Measurements from ENCODE around the gene TCEANC. TPM values are rescaled to one million over a fixed set of nuclear protein-coding genes. Genes with fewer than 3 reads are reported as not detected.

TCEANC gene
- polyA plus RNA-seq, 2 of the 4 experiments (the other 2 are of a cell fraction): 0.81 to 2.7 TPM

DNA sequence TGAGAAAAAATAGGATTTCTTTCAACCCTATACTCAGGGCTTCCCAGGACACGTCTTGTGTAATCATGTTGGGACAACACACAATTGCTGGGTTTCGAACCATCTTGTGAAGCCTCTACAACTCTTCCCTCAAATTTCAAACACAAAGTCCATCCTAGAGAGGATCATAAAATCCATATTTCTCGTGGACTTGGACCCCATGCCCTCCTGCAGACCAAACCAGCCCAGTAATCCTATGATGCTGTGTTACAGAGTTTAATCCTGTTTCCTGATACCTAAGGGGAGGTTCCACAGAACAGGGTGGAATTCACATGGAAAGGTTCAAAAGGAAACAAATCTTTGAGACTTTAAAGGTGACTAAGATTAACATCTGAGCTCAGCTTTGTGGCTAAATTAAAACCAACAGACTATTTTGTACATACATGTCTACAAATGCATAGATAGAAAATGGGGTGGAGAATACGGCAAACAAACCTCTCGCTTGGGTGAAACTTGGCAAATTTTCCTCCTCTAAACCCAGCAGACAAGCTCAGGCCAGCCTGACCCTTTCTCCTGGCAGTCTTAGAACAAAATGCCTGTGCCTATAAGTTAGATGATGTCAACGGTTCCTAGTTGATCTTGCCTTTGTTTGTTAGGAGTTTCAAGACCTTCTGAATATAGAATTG is 45.5 kb upstream of the TCEANC start:
- POLR2A ChIA-PET: no interaction called here
- Histone ChIP-seq H3K9me3 (no peaks in the 10 kb centered on the region), H3K4me3 (no peak overlapping the region), H3K4me2 (no peak overlapping the region), H3K27ac (no peak overlapping the region), H3K4me1 (no peaks in the 10 kb centered on the region)
- CTCF ChIA-PET: interaction anchor here (1.0 to 1.8 kb wide), 3 partner anchors 38 to 100 kb away, joined by 3 to 7 read pairs (median 4); no protein-coding TSS in a partner anchor
- TF ChIP-seq, protein P1, sequence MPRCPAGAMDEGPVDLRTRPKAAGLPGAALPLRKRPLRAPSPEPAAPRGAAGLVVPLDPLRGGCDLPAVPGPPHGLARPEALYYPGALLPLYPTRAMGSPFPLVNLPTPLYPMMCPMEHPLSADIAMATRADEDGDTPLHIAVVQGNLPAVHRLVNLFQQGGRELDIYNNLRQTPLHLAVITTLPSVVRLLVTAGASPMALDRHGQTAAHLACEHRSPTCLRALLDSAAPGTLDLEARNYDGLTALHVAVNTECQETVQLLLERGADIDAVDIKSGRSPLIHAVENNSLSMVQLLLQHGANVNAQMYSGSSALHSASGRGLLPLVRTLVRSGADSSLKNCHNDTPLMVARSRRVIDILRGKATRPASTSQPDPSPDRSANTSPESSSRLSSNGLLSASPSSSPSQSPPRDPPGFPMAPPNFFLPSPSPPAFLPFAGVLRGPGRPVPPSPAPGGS (IDR thresholded peaks at IDR 0.05): no peak
- no peak for TF ChIP-seq MYC (IDR thresholded peaks at IDR 0.05; ENCODE audit: borderline replicate concordance, low read length)
- no peak for TF ChIP-seq ZC3H11A (IDR thresholded peaks at IDR 0.05)
- TF ChIP-seq, protein P2, sequence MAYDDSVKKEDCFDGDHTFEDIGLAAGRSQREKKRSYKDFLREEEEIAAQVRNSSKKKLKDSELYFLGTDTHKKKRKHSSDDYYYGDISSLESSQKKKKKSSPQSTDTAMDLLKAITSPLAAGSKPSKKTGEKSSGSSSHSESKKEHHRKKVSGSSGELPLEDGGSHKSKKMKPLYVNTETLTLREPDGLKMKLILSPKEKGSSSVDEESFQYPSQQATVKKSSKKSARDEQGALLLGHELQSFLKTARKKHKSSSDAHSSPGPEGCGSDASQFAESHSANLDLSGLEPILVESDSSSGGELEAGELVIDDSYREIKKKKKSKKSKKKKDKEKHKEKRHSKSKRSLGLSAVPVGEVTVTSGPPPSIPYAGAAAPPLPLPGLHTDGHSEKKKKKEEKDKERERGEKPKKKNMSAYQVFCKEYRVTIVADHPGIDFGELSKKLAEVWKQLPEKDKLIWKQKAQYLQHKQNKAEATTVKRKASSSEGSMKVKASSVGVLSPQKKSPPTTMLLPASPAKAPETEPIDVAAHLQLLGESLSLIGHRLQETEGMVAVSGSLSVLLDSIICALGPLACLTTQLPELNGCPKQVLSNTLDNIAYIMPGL (CRISPR knock-in tag; IDR thresholded peaks at IDR 0.05; ENCODE audit: borderline replicate concordance): no peak
- TF ChIP-seq, protein P3, sequence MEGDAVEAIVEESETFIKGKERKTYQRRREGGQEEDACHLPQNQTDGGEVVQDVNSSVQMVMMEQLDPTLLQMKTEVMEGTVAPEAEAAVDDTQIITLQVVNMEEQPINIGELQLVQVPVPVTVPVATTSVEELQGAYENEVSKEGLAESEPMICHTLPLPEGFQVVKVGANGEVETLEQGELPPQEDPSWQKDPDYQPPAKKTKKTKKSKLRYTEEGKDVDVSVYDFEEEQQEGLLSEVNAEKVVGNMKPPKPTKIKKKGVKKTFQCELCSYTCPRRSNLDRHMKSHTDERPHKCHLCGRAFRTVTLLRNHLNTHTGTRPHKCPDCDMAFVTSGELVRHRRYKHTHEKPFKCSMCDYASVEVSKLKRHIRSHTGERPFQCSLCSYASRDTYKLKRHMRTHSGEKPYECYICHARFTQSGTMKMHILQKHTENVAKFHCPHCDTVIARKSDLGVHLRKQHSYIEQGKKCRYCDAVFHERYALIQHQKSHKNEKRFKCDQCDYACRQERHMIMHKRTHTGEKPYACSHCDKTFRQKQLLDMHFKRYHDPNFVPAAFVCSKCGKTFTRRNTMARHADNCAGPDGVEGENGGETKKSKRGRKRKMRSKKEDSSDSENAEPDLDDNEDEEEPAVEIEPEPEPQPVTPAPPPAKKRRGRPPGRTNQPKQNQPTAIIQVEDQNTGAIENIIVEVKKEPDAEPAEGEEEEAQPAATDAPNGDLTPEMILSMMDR (IDR thresholded peaks at IDR 0.05): no peak
- TF ChIP-seq, protein P4, sequence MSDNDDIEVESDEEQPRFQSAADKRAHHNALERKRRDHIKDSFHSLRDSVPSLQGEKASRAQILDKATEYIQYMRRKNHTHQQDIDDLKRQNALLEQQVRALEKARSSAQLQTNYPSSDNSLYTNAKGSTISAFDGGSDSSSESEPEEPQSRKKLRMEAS (IDR thresholded peaks at IDR 0.05): no peak
- TF ChIP-seq RAD21 (conservative IDR thresholded peaks at IDR 0.05 in 1 of 2, IDR thresholded peaks at IDR 0.05 in 1 of 2): no peak
- TF ChIP-seq, protein P5, sequence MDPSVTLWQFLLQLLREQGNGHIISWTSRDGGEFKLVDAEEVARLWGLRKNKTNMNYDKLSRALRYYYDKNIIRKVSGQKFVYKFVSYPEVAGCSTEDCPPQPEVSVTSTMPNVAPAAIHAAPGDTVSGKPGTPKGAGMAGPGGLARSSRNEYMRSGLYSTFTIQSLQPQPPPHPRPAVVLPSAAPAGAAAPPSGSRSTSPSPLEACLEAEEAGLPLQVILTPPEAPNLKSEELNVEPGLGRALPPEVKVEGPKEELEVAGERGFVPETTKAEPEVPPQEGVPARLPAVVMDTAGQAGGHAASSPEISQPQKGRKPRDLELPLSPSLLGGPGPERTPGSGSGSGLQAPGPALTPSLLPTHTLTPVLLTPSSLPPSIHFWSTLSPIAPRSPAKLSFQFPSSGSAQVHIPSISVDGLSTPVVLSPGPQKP (IDR thresholded peaks at IDR 0.05; ENCODE audit: low read depth, low read length): no peak
- TF ChIP-seq, protein P6, sequence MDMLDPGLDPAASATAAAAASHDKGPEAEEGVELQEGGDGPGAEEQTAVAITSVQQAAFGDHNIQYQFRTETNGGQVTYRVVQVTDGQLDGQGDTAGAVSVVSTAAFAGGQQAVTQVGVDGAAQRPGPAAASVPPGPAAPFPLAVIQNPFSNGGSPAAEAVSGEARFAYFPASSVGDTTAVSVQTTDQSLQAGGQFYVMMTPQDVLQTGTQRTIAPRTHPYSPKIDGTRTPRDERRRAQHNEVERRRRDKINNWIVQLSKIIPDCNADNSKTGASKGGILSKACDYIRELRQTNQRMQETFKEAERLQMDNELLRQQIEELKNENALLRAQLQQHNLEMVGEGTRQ (IDR thresholded peaks at IDR 0.05): no peak
- TF ChIP-seq, protein P7, sequence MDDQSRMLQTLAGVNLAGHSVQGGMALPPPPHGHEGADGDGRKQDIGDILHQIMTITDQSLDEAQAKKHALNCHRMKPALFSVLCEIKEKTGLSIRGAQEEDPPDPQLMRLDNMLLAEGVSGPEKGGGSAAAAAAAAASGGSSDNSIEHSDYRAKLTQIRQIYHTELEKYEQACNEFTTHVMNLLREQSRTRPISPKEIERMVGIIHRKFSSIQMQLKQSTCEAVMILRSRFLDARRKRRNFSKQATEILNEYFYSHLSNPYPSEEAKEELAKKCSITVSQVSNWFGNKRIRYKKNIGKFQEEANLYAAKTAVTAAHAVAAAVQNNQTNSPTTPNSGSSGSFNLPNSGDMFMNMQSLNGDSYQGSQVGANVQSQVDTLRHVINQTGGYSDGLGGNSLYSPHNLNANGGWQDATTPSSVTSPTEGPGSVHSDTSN (IDR thresholded peaks at IDR 0.05): no peak
- TF ChIP-seq NR3C1 (IDR thresholded peaks at IDR 0.05): no peak
- no peak for TF ChIP-seq HOXB13 (CRISPR knock-in tag; IDR thresholded peaks at IDR 0.05; ENCODE audit: low read depth)
- TF ChIP-seq MAZ (IDR thresholded peaks at IDR 0.05; ENCODE audit: borderline replicate concordance, low read depth, low read length): no peak
- TF ChIP-seq FOSB (CRISPR knock-in tag; IDR thresholded peaks at IDR 0.05): no peak
- no peak for TF ChIP-seq KDM5A (IDR thresholded peaks at IDR 0.05)
- TF ChIP-seq POLR2A (IDR thresholded peaks at IDR 0.05; ENCODE audit: low read length): no peak
- TF ChIP-seq, protein P8, sequence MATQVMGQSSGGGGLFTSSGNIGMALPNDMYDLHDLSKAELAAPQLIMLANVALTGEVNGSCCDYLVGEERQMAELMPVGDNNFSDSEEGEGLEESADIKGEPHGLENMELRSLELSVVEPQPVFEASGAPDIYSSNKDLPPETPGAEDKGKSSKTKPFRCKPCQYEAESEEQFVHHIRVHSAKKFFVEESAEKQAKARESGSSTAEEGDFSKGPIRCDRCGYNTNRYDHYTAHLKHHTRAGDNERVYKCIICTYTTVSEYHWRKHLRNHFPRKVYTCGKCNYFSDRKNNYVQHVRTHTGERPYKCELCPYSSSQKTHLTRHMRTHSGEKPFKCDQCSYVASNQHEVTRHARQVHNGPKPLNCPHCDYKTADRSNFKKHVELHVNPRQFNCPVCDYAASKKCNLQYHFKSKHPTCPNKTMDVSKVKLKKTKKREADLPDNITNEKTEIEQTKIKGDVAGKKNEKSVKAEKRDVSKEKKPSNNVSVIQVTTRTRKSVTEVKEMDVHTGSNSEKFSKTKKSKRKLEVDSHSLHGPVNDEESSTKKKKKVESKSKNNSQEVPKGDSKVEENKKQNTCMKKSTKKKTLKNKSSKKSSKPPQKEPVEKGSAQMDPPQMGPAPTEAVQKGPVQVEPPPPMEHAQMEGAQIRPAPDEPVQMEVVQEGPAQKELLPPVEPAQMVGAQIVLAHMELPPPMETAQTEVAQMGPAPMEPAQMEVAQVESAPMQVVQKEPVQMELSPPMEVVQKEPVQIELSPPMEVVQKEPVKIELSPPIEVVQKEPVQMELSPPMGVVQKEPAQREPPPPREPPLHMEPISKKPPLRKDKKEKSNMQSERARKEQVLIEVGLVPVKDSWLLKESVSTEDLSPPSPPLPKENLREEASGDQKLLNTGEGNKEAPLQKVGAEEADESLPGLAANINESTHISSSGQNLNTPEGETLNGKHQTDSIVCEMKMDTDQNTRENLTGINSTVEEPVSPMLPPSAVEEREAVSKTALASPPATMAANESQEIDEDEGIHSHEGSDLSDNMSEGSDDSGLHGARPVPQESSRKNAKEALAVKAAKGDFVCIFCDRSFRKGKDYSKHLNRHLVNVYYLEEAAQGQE (IDR thresholded peaks at IDR 0.05): no peak
- TF ChIP-seq GATA3 (IDR thresholded peaks at IDR 0.05; ENCODE audit: borderline replicate concordance): no peak
- TF ChIP-seq RARB (CRISPR knock-in tag; IDR thresholded peaks at IDR 0.05): no peak
- TF ChIP-seq BHLHE40 (IDR thresholded peaks at IDR 0.05; ENCODE audit: low read depth, low read length): no peak
- FAIRE-seq (no peak), DNase-seq (ENCODE audit: low read depth in 1 of 2, low spot score in 1 of 2) (no peak), ATAC-seq (no peak)
- 51% methylated on average over 6 of the region's 6 CpGs for WGBS (ENCODE audit: missing lambda C conversion rate)

All from A549 (cell line).